Erythroblast (primary cell): ENCODE data around the gene MPO.
A peak's percentile ranks its signal among the peaks of the same experiment; 100 is the strongest.

ENCODE experiments used
- DNase-seq, 2 experiments: peaks; one replicate each; lab custom pipeline; 2025; lab: John Stamatoyannopoulos, UW
- GATA1 ChIP-seq: IDR thresholded peaks from 2 replicates; pipeline ENCODE4 v1.6.1; 2011; ENCODE audit warnings: low read depth, mild to moderate bottlenecking, control low read depth, low read length, moderate library complexity
- POLR2A ChIP-seq: IDR thresholded peaks from 2 replicates; pipeline ENCODE4 v1.6.1; 2011; ENCODE audit warnings: mild to moderate bottlenecking, low read length

The MPO gene

GRCh38 chr17:58324056-58324408, 43.3 kb upstream of the MPO start:
- TF ChIP-seq GATA1 (no peak), POLR2A (no peak)
- DNase-seq: no peak

DNA sequence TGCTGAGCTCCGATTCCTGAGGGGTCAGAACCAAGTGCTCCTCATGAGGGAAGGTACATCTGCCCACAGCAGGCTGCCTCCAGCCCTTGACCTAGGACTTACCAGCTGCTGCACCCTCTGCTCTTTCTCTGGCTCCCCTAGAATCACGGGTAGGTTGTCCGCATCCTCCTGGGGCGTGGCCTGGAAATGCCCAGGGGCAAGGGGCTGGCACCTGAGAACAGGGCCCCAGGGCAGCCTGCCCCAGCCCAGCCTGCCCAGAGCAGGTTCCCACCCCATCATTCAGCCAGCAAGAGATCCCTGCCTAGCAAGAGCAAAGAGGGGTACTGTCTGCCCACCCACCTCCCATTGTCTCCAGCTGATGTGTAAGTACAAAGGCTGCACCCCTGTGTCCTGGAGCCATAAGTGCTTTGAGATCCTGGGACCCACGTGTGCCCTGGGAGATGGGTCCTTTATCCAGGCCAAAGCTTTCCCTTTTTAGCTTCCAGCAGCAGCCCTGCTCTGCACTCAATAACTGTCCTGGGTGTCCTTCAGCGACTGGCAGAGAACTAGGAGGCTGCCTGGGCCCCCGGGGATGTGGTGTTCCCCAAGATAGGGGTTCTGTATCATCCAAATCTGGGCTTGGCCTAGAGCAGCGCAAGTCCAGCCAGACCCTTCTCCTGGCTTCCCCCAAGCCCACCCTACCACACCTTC, 42.8 kb upstream of the MPO start:
- no peak for DNase-seq
- no peak for TF ChIP-seq GATA1
- TF ChIP-seq POLR2A: no peak

- no peak for TF ChIP-seq GATA1
- TF ChIP-seq POLR2A: no peak
These were observed 41.9 kb upstream of the MPO start for GRCh38 chr17:58322581-58323185.

DNA sequence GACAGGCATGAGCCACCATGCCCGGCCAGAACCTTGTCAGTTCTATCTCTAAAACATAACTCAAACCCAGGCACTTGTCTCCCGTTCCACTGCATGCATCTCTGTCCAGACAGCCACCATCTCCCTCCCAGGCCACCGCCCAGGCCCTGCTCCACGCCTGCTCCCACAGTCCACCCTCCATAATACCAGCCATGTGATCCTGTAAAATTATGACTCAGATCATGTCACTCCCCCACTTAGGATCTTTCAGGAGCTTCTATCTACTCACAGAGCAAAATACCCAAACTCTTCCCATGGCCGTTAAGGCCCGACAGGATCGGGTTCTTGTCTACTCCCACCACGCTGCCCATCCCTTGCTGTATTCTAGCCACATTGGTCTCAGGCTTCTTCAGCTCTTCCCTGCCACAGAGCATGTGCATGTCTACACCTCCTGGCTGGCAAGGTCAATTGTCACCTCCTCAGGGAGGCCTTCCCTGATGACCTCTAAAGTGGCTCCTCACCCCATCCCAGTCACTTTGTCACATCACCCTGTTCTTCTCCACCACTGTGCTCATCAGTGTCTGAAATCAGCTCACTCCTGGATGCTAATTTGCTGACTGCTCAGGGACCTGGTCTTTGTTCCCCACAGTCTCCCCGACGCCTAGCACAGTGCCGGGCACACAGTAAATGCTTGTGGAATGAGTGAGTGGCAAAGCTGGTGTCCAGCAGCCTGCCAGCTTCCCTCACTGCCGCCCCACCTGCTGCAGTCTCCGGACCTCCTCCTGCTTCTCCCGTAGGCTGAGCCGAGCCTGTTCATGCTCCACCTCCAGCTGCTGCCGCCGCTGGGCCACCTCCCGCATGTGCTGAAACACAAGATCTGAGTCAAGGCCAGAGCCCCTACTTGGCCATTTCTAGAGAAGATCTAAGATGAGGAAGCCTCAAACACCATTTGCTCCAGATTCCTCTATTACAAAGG, 41.1 kb upstream of the MPO start:
- DNase-seq: no peak
- TF ChIP-seq POLR2A (no peak), GATA1 (no peak)

More at GRCh38 chr17:58322581-58323185, 41.9 kb upstream of the MPO start:
- no peak for DNase-seq

DNA sequence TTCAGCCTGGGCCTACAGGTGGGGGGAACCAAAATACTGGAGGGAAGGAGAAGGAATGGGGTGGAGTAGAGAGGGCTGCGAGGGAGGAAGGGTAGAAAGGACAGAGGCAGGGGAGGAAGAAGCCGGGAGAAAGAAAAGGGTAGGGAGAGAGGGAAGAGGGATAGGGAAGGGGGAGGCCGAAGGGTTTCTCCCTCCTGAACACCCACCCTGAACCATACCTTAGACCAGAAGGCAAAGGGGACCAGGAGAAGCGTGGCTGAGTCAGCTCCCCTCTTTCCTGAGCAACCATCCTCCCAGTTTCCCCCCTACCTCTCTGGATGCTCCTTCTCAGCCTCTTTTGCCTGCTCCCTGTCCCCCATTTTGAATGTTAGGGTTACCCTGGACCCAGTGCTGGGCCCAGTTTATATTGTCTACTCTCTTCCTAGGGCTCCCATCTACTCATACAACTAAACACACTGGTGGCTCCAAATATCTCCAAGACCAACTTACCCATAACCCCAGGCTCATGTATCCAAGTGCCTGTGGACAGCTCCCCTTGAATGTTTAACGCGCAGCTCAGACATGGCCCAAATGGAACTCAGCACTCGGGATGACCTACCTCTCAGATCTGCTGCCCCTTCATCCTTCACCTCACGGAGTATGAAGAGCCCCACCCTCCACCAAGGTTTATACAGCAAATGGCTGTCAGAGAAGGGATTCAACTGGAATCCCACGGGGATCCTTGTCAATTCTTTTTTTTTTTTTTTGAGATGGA, 40.0 kb upstream of the MPO start:
- TF ChIP-seq GATA1: no peak
- DNase-seq: no peak

- no peak for DNase-seq
- TF ChIP-seq GATA1: no peak
- TF ChIP-seq POLR2A: no peak
These were observed 39.4 kb upstream of the MPO start for GRCh38 chr17:58320163-58320558.

- TF ChIP-seq GATA1 (no peak), POLR2A (no peak)
- DNase-seq: no peak
These were observed 38.7 kb upstream of the MPO start for GRCh38 chr17:58319173-58320162.

GRCh38 chr17:58318627-58319172, 38.0 kb upstream of the MPO start:
- TF ChIP-seq POLR2A (no peak), GATA1 (no peak)
- DNase-seq: no peak

GRCh38 chr17:58318065-58318481, 37.3 kb upstream of the MPO start:
- TF ChIP-seq POLR2A (no peak), GATA1 (no peak)
- no peak for DNase-seq

GRCh38 chr17:58317421-58318064, 36.8 kb upstream of the MPO start:
- TF ChIP-seq POLR2A: no peak
- peak; percentile 60 to 68 for DNase-seq

GRCh38 chr17:58316260-58316960, 35.7 kb upstream of the MPO start:
- DNase-seq: no peak
- TF ChIP-seq POLR2A: no peak
- TF ChIP-seq GATA1: no peak
